ENCODE data around the gene SMPDL3A.

SMPDL3A gene

GRCh38 chr6:122778985-122779661 is 9.9 kb upstream of the SMPDL3A start:
- DNase-seq = no peak

- no peak for DNase-seq
Measured at GRCh38 chr6:122779667-122780066, 9.4 kb upstream of the SMPDL3A start, which contains the start of gene FABP7. Gene FABP7, plus strand, starts transcription at chr6:122779716. Its CDS starts 79 bp downstream, at chr6:122779795.

GRCh38 chr6:122780114-122780513 is 8.9 kb upstream of the SMPDL3A start:
- no peak for DNase-seq

- no peak for DNase-seq
Measured at GRCh38 chr6:122781716-122782115, 7.3 kb upstream of the SMPDL3A start.

GRCh38 chr6:122783401-122783800 is 5.7 kb upstream of the SMPDL3A start:
- no peak for DNase-seq

- DNase-seq = no peak
Measured at GRCh38 chr6:122785891-122786290, 3.2 kb upstream of the SMPDL3A start.

GRCh38 chr6:122787721-122788120 is 1.3 kb upstream of the SMPDL3A start:
- DNase-seq = no peak

- DNase-seq = no peak
Measured at GRCh38 chr6:122788208-122788607, 850 bp upstream of the SMPDL3A start.

GRCh38 chr6:122788663-122789181 is 336 bp upstream of the SMPDL3A start:
- no peak for DNase-seq

GRCh38 chr6:122790028-122790422 is 967 bp downstream of the SMPDL3A start:
- DNase-seq = no peak

- peak; percentile 74 to 93 (median 86) for DNase-seq
Measured at GRCh38 chr6:122790423-122791309, 1.6 kb downstream of the SMPDL3A start.

GRCh38 chr6:122791310-122791679 is 2.2 kb downstream of the SMPDL3A start:
- DNase-seq = no peak

- DNase-seq = no peak
Measured at GRCh38 chr6:122792766-122793165, 3.7 kb downstream of the SMPDL3A start.

- no peak for DNase-seq
Measured at GRCh38 chr6:122797537-122797936, 8.5 kb downstream of the SMPDL3A start.

- no peak for DNase-seq
Measured at GRCh38 chr6:122798099-122798641, 9.1 kb downstream of the SMPDL3A start.

GRCh38 chr6:122799140-122799745 is 10.2 kb downstream of the SMPDL3A start:
- no peak for DNase-seq

GRCh38 chr6:122799916-122800686 is 11.0 kb downstream of the SMPDL3A start:
- DNase-seq = no peak

- DNase-seq = no peak
Measured at GRCh38 chr6:122800906-122801305, 11.8 kb downstream of the SMPDL3A start.

- DNase-seq = no peak
Measured at GRCh38 chr6:122801397-122801796, 12.3 kb downstream of the SMPDL3A start.

GRCh38 chr6:122803171-122803661 is 14.2 kb downstream of the SMPDL3A start:
- no peak for DNase-seq

GRCh38 chr6:122804962-122805485 is 16.0 kb downstream of the SMPDL3A start:
- DNase-seq = no peak

GRCh38 chr6:122806291-122806690 is 17.2 kb downstream of the SMPDL3A start:
- no peak for DNase-seq

Measured in suppressor macrophage treated with lipopolysaccharide for 1 hour (primary cell).